GM12878 (cell line): ENCODE data around the gene TNFAIP2. TPM values are rescaled to one million over a fixed set of nuclear protein-coding genes. Genes with fewer than 3 reads are reported as not detected.

Experiments used
- ATAC-seq: fragments of 200-7000 bp; cut with Tn5 transposase; 3 replicates; pipeline ENCODE4 v1.9.1; 2020; ENCODE audit warnings: mild to moderate bottlenecking, moderate library complexity
- BruUV-seq: library from RNA; stranded (reverse); fragments of 400-500 nt; replicated peaks from 2 replicates; lab custom pipeline; 2021; lab: Mats Ljungman, UMichigan
- CTCF ChIA-PET: fragments of 300-600 bp; sonication (Branson Sonifier 250); formaldehyde crosslinking; extraction: SDS; loops from one replicate; lab custom pipeline; 2021; ENCODE audit warnings: inconsistent platforms; lab: Yijun Ruan, JAX
- POLR2A ChIA-PET: fragments of 350-600 bp; formaldehyde crosslinking; extraction: SDS; loops from one replicate; lab custom pipeline; 2021; ENCODE audit warnings: inconsistent platforms; lab: Charles Lee
- RAD21 ChIA-PET: fragments of 300-600 bp; sonication (Branson Sonifier 250); formaldehyde crosslinking; loops from one replicate; lab custom pipeline; 2023; ENCODE audit warnings: antibody characterized with exemption; ENCODE audit not compliant: unreplicated experiment; lab: Charles Lee
- SMC1A ChIA-PET: fragments of 300-600 bp; sonication (Branson Sonifier 250); formaldehyde crosslinking; loops from one replicate; lab custom pipeline; 2023; ENCODE audit not compliant: unreplicated experiment, uncharacterized antibody; lab: Charles Lee
- DNase-seq: peaks from one replicate; pipeline ENCODE4 v3.0.0-alpha.2; 2011; ENCODE audit warnings: low read depth, low spot score
- FAIRE-seq: peaks from 3 replicates; lab custom pipeline; 2011; peaks lifted over from hg19 to GRCh38; lab: Jason Lieb, UNC
- H2AFZ ChIP-seq: 2 replicates; pipeline ENCODE4 v1.6.0; 2011; ENCODE audit warnings: low read depth, low read length, control low read depth; ENCODE audit not compliant: control insufficient read depth
- H3K27ac ChIP-seq: 2 replicates; pipeline ENCODE4 v1.5.1; 2011; ENCODE audit warnings: control low read depth; ENCODE audit not compliant: control insufficient read depth, insufficient read depth
- H3K27me3 ChIP-seq, 2 experiments: replicated peaks in 1 of 2; 2 replicates each; pipeline versions ENCODE4 v1.6.0 to v1.6.1; 2011; ENCODE audit warnings: low read length in 1 of 2; ENCODE audit not compliant: control insufficient read depth in 2 of 2, insufficient read depth in 2 of 2
- H3K36me3 ChIP-seq, 2 experiments: 2 replicates each; pipeline ENCODE4 v1.5.1; 2011; ENCODE audit warnings: low read length in 1 of 2; ENCODE audit not compliant: control insufficient read depth in 2 of 2, insufficient read depth in 2 of 2
- H3K4me1 ChIP-seq: 2 replicates; pipeline ENCODE4 v1.6.1; 2011; ENCODE audit warnings: mild to moderate bottlenecking, low read length, moderate library complexity, mixed read lengths; ENCODE audit not compliant: control insufficient read depth, insufficient read depth
- H3K4me2 ChIP-seq: 2 replicates; pipeline ENCODE4 v1.6.0; 2011; ENCODE audit warnings: control low read depth; ENCODE audit not compliant: control insufficient read depth, insufficient read depth
- H3K4me3 ChIP-seq: fragments of 200-600 bp; sonication (generic); 2 replicates; pipeline ENCODE4 v1.5.1; 2016
- H3K79me2 ChIP-seq: 2 replicates; pipeline ENCODE4 v1.6.0; 2011; ENCODE audit warnings: low read length; ENCODE audit not compliant: control insufficient read depth, insufficient read depth
- H3K9ac ChIP-seq: 2 replicates; pipeline ENCODE4 v1.8.0; 2011; ENCODE audit warnings: low read length, control low read depth, mixed read lengths; ENCODE audit not compliant: control insufficient read depth, insufficient read depth
- H3K9me3 ChIP-seq: replicated peaks from 3 replicates; pipeline ENCODE4 v1.5.1; 2011; ENCODE audit warnings: mild to moderate bottlenecking, low read length; ENCODE audit not compliant: control insufficient read depth, insufficient read depth
- H4K20me1 ChIP-seq: 2 replicates; pipeline ENCODE4 v1.6.0; 2011; ENCODE audit not compliant: control insufficient read depth, insufficient read depth
- CBX3 ChIP-seq: fragments of 200-600 bp; sonication (generic); IDR thresholded peaks from 2 replicates; pipeline ENCODE4 v1.6.1; 2016; ENCODE audit warnings: low read depth, borderline replicate concordance
- CHD4 ChIP-seq: fragments of 200-600 bp; sonication (generic); IDR thresholded peaks from 2 replicates; pipeline ENCODE4 v1.6.1; 2016; ENCODE audit warnings: mild to moderate bottlenecking
- GABPA ChIP-seq: IDR thresholded peaks from 2 replicates; pipeline ENCODE4 v1.6.1; 2014; ENCODE audit warnings: antibody characterized with exemption, low read depth, mild to moderate bottlenecking, inconsistent platforms
- HDAC2 ChIP-seq: fragments of 200-600 bp; sonication (generic); IDR thresholded peaks from 2 replicates; pipeline ENCODE4 v1.6.1; 2017
- IRF4 ChIP-seq: IDR thresholded peaks from 2 replicates; pipeline ENCODE4 v1.6.1; 2011; ENCODE audit warnings: low read depth, low read length
- NFIC ChIP-seq: IDR thresholded peaks from 2 replicates; pipeline ENCODE4 v1.6.1; 2012; ENCODE audit warnings: low read depth, mild to moderate bottlenecking, inconsistent platforms, low read length, moderate library complexity
- PML ChIP-seq: IDR thresholded peaks from 2 replicates; pipeline ENCODE4 v1.6.1; 2012; ENCODE audit warnings: low read length, inconsistent platforms
- POU2F2 ChIP-seq: IDR thresholded peaks from 3 replicates; pipeline ENCODE4 v1.6.1; 2011; ENCODE audit warnings: low read depth, mild to moderate bottlenecking, low read length, borderline replicate concordance
- RAD21 ChIP-seq: IDR thresholded peaks from 2 replicates; pipeline ENCODE4 v1.6.1; 2011; ENCODE audit warnings: mild to moderate bottlenecking, low read depth, low read length, moderate library complexity; ENCODE audit not compliant: insufficient read depth
- SKIL ChIP-seq: fragments of 450-650 bp; IDR thresholded peaks from 2 replicates; pipeline ENCODE4 v1.6.1; 2017; ENCODE audit warnings: mild to moderate bottlenecking, low read depth, inconsistent platforms; ENCODE audit not compliant: poor library complexity, severe bottlenecking
- SREBF1 ChIP-seq: IDR thresholded peaks from 2 replicates; pipeline ENCODE4 v1.6.1; 2012; ENCODE audit warnings: mild to moderate bottlenecking, low read length
- ZNF384 ChIP-seq: IDR thresholded peaks from 2 replicates; pipeline ENCODE4 v1.6.1; 2012; ENCODE audit warnings: low read depth, mild to moderate bottlenecking, low read length, improper control_type of control experiment, borderline replicate concordance
- ZNF622 ChIP-seq: fragments of 450-650 bp; IDR thresholded peaks from 2 replicates; pipeline ENCODE4 v1.6.1; 2017; ENCODE audit warnings: mild to moderate bottlenecking, inconsistent platforms
- WGBS: methylation state at CpG from one replicate; pipeline ENCODE4 v1.1.6; 2016; ENCODE audit warnings: low lambda C conversion rate; ENCODE audit not compliant: insufficient replicate concordance, insufficient coverage; ENCODE audit errors: missing lambda C conversion rate; 5-methylcytosine and 5-hydroxymethylcytosine counted together
- in situ Hi-C: fragments of 300-500 bp; cut with MboI; formaldehyde crosslinking; loops from 9 replicates; pipeline ENCODE4 v1.14.3; 2018; ENCODE audit warnings: mixed read lengths
- intact Hi-C: fragments of 100-400 bp; cut with micrococcal nuclease; formaldehyde crosslinking; loops from one replicate; pipeline ENCODE4 v1.14.2; 2022; ENCODE audit not compliant: unreplicated experiment
- polyA plus RNA-seq, 11 experiments: library from polyadenylated mRNA; depleted of rRNA in 4 of 11; unstranded in 6 of 11; stranded (reverse) in 5 of 11; fragments of >200 nt; fragmentation: Nextera tagmentation in 4 of 11; fragmentation: Illumina TruSeq in 1 of 11; extraction: Ambion mirVana in 4 of 11; extraction: Trizol in 1 of 11; gene quantifications; 1 replicate in 1 of 11; 2 replicates in 10 of 11; pipeline versions ENCODE4 v1.2.1 to v1.2.3, GENCODE V29; 2011 to 2016; ENCODE audit warnings: inconsistent platforms in 2 of 11, missing spikeins in 2 of 11, low read depth in 1 of 11
- total RNA-seq, 4 experiments: library from RNA; depleted of rRNA in 3 of 4; stranded (reverse); fragments of >200 nt in 3 of 4; fragmentation: Illumina TruSeq in 1 of 4; extraction: Trizol in 1 of 4; gene quantifications; 2 replicates each; pipeline versions ENCODE4 v1.2.1 to v1.2.3, GENCODE V29; 2013 to 2021
- TF ChIP-seq, protein P1 (sequence below): fragments of 450-650 bp; IDR thresholded peaks from 2 replicates; pipeline ENCODE4 v1.6.1; 2017; ENCODE audit warnings: mild to moderate bottlenecking, moderate library complexity
- TF ChIP-seq, protein P2 (sequence below): IDR thresholded peaks from 2 replicates; pipeline ENCODE4 v1.6.1; 2012; ENCODE audit warnings: low read length, inconsistent platforms

The TNFAIP2 gene
- total and polyA plus RNA-seq, 10 of the 15 experiments (the other 5 are each of a cell fraction or from before 2014, with no cell fraction given), result 7.1 to 150 (median 74.5) TPM

DNA sequence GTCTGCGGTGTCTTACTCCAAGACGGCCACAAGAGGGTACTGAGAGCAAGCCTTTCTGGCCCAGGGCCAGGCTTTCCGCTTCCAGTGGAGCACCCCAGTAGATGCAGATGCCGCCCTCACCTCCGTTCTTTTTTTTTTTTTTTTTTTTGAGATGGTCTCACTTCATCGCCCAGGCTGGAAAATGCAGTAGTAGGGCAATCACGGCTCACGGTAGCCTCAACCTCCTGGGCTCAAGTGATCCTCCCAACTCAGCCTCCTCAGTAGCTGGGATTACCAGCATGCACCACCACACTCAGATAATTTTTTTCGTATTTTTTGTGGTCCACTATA is 44.9 kb upstream of the TNFAIP2 start (continued):
- TF ChIP-seq RAD21 (peak; percentile 83), IRF4 (0 out of 2 replicates have a peak, but pooled peaks have one; percentile 32), SKIL (peak; percentile 40)

DNA sequence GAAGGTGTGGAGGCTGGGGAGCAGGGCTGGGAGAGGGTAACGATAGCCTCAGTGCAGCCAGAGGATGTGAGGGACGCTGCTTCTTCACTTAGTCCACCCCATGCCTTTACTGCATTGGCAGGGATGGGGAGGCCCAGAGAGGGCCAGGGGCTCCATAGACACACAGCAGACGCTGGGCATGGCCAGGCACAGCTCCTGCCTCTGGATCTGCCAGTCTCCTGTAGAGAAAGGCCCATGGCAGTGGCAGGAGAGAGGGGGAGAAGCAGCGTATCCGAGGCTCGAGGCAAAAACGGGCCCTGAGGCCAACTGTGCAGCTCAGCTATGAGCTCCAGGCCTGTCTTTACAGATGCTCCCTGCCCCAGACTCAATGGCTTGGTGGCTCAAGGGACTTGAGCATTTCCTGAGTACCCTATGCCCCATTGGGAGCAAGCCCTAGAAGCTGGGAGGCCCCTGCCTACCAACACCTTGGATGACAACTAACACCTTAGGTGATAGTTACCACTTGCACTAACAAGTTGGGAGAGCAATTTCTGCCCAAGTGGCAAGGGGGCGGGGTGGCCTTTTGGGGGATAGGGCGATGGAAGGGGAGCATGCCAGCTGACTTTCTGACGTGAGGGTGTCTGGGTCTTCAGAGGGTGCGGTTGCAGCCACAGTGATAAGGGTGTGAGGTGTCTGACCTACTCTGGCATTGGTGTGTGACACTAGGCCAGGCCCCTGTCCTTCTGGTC is 44.2 kb upstream of the TNFAIP2 start:
- intact Hi-C loops, result loop anchor here (1.0 to 2.0 kb wide), 2 partner anchors 106 to 213 kb away; no protein-coding TSS in a partner anchor
- RAD21 ChIA-PET, result interaction anchor here (0.7 to 2.0 kb wide), 14 partner anchors 12 to 384 kb away, joined by 3 to 13 read pairs (median 3); no protein-coding TSS in a partner anchor
- DNase-seq, result no peak
- CTCF ChIA-PET, result interaction anchor here (0.7 to 3.8 kb wide), 12 partner anchors 8 to 384 kb away, joined by 3 to 16 read pairs (median 4); partner anchors contain the start of gene EXOC3L4
- in situ Hi-C loops, result loop anchor here (5.0 kb wide), 1 partner anchor 213 kb away; no protein-coding TSS in a partner anchor
- H3K9me3 ChIP-seq, result no peaks in the 10 kb centered on the region
- H3K36me3 ChIP-seq, result no peaks in the 10 kb centered on the region
- SMC1A ChIA-PET, result interaction anchor here (1.2 to 1.6 kb wide), 6 partner anchors 17 to 108 kb away, joined by 3 to 8 read pairs (median 4); no protein-coding TSS in a partner anchor
- no peaks in the 10 kb centered on the region for H3K79me2 ChIP-seq
- no peak overlapping the region for H3K4me2 ChIP-seq
- H3K27me3 ChIP-seq, result no peaks in the 10 kb centered on the region; a peak in 1 of 4 replicates
- no peak overlapping the region for H3K9ac ChIP-seq
- peaks cover 4% of the 10 kb centered on the region; the same call in 1 of the 2 replicates for H3K4me1 ChIP-seq
- POLR2A ChIA-PET, result no interaction called here
- ATAC-seq, result no peak
- H4K20me1 ChIP-seq, result no peaks in the 10 kb centered on the region
- WGBS, result 30% methylated on average over 11 of the region's 11 CpGs
- FAIRE-seq, result no peak
- H3K27ac ChIP-seq, result no peak overlapping the region
- H2AFZ ChIP-seq, result no peak overlapping the region
- H3K4me3 ChIP-seq, result no peak overlapping the region
- BruUV-seq, result no TSS peak
- TF ChIP-seq ZNF384 (no peak), SREBF1 (no peak), PML (no peak), CBX3 (no peak), GABPA (no peak), CHD4 (no peak), POU2F2 (no peak), NFIC (no peak), HDAC2 (no peak), ZNF622 (no peak)
- TF ChIP-seq, protein P1, sequence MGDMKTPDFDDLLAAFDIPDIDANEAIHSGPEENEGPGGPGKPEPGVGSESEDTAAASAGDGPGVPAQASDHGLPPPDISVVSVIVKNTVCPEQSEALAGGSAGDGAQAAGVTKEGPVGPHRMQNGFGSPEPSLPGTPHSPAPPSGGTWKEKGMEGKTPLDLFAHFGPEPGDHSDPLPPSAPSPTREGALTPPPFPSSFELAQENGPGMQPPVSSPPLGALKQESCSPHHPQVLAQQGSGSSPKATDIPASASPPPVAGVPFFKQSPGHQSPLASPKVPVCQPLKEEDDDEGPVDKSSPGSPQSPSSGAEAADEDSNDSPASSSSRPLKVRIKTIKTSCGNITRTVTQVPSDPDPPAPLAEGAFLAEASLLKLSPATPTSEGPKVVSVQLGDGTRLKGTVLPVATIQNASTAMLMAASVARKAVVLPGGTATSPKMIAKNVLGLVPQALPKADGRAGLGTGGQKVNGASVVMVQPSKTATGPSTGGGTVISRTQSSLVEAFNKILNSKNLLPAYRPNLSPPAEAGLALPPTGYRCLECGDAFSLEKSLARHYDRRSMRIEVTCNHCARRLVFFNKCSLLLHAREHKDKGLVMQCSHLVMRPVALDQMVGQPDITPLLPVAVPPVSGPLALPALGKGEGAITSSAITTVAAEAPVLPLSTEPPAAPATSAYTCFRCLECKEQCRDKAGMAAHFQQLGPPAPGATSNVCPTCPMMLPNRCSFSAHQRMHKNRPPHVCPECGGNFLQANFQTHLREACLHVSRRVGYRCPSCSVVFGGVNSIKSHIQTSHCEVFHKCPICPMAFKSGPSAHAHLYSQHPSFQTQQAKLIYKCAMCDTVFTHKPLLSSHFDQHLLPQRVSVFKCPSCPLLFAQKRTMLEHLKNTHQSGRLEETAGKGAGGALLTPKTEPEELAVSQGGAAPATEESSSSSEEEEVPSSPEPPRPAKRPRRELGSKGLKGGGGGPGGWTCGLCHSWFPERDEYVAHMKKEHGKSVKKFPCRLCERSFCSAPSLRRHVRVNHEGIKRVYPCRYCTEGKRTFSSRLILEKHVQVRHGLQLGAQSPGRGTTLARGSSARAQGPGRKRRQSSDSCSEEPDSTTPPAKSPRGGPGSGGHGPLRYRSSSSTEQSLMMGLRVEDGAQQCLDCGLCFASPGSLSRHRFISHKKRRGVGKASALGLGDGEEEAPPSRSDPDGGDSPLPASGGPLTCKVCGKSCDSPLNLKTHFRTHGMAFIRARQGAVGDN, result no peak
- TF ChIP-seq, protein P2, sequence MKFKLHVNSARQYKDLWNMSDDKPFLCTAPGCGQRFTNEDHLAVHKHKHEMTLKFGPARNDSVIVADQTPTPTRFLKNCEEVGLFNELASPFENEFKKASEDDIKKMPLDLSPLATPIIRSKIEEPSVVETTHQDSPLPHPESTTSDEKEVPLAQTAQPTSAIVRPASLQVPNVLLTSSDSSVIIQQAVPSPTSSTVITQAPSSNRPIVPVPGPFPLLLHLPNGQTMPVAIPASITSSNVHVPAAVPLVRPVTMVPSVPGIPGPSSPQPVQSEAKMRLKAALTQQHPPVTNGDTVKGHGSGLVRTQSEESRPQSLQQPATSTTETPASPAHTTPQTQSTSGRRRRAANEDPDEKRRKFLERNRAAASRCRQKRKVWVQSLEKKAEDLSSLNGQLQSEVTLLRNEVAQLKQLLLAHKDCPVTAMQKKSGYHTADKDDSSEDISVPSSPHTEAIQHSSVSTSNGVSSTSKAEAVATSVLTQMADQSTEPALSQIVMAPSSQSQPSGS, result no peak
